DND-41 (cell line): ENCODE measurements around the gene TGM6.

Experiments used
- ATAC-seq: fragments of 200-7000 bp; cut with Tn5 transposase; 3 replicates; pipeline ENCODE4 v1.9.1; 2021; ENCODE audit warnings: low read depth; ENCODE audit not compliant: insufficient read depth
- DNase-seq: peaks from one replicate; pipeline ENCODE4 v3.0.0-alpha.2; 2020
- H2AFZ ChIP-seq: 2 replicates; pipeline ENCODE4 v1.6.0; 2012; ENCODE audit warnings: low read depth, low read length
- H3K27ac ChIP-seq: 2 replicates; pipeline ENCODE4 v1.5.1; 2012; ENCODE audit warnings: low read length, inconsistent platforms
- H3K27me3 ChIP-seq: fragments of 200-600 bp; sonication (generic); 2 replicates; pipeline ENCODE4 v1.6.0; 2012; ENCODE audit warnings: low read length, mild to moderate bottlenecking, inconsistent platforms; ENCODE audit not compliant: insufficient read depth, poor library complexity
- H3K36me3 ChIP-seq: 2 replicates; pipeline ENCODE4 v1.5.1; 2012; ENCODE audit warnings: low read length, inconsistent platforms; ENCODE audit not compliant: insufficient read depth
- H3K4me1 ChIP-seq: 2 replicates; pipeline ENCODE4 v1.5.1; 2012; ENCODE audit warnings: mild to moderate bottlenecking, low read length; ENCODE audit not compliant: insufficient read depth
- H3K4me2 ChIP-seq: 2 replicates; pipeline ENCODE4 v1.6.0; 2012; ENCODE audit warnings: mild to moderate bottlenecking, moderate library complexity, low read length, inconsistent platforms; ENCODE audit not compliant: insufficient read depth
- H3K4me3 ChIP-seq, 2 experiments: fragments of 200-600 bp in 1 of 2; shearing (Covaris generic) in 1 of 2; 2 replicates each; pipeline ENCODE4 v1.5.1; 2012 to 2016; ENCODE audit warnings: inconsistent platforms in 2 of 2, low read length in 2 of 2, mild to moderate bottlenecking in 2 of 2, low read depth in 1 of 2, moderate library complexity in 1 of 2
- H3K79me2 ChIP-seq: 2 replicates; pipeline ENCODE4 v1.6.0; 2012; ENCODE audit warnings: low read length, inconsistent platforms; ENCODE audit not compliant: insufficient read depth
- H3K9ac ChIP-seq: 2 replicates; pipeline ENCODE4 v1.6.0; 2012; ENCODE audit warnings: low read depth, mild to moderate bottlenecking, inconsistent platforms, low read length, moderate library complexity
- H3K9me3 ChIP-seq: 2 replicates; pipeline ENCODE4 v1.5.1; 2012; ENCODE audit warnings: low read length, moderate library complexity, mild to moderate bottlenecking, inconsistent platforms; ENCODE audit not compliant: insufficient read depth, severe bottlenecking
- H4K20me1 ChIP-seq: 2 replicates; pipeline ENCODE4 v1.6.0; 2012; ENCODE audit warnings: low read length; ENCODE audit not compliant: insufficient read depth
- CTCF ChIP-seq: IDR thresholded peaks from 2 replicates; pipeline ENCODE4 v1.5.1; 2012; ENCODE audit warnings: borderline replicate concordance, low read length, moderate library complexity, mild to moderate bottlenecking; ENCODE audit not compliant: poor library complexity, severe bottlenecking; ENCODE audit errors: extremely low read depth
- EZH2 ChIP-seq: IDR thresholded peaks from 3 replicates; pipeline ENCODE4 v1.6.1; 2012; ENCODE audit warnings: borderline replicate concordance, low read depth, mild to moderate bottlenecking, moderate library complexity, low read length, inconsistent platforms; ENCODE audit not compliant: severe bottlenecking

TGM6 gene

GRCh38 chr20:2387180-2387577, 6.5 kb downstream of the TGM6 start:
- H3K27ac ChIP-seq, result no peak overlapping the region
- H2AFZ ChIP-seq, result no peak overlapping the region
- H3K9me3 ChIP-seq, result peaks cover 5% of the 10 kb centered on the region
- peaks cover 14% of the 10 kb centered on the region; the same call in 1 of the 2 replicates for H4K20me1 ChIP-seq
- no peak overlapping the region for H3K4me3 ChIP-seq
- no peak overlapping the region for H3K9ac ChIP-seq
- peaks cover 16% of the 10 kb centered on the region for H3K27me3 ChIP-seq
- peak; percentile 81 for TF ChIP-seq CTCF
- TF ChIP-seq EZH2, result no peak
- ATAC-seq (peak; percentile 88), DNase-seq (peak; percentile 76)
- no peak overlapping the region for H3K4me2 ChIP-seq
- H3K4me1 ChIP-seq, result no peaks in the 10 kb centered on the region
- no peaks in the 10 kb centered on the region for H3K79me2 ChIP-seq
- no peaks in the 10 kb centered on the region for H3K36me3 ChIP-seq

- H3K27me3 ChIP-seq, result peaks cover 19% of the 10 kb centered on the region
- no peaks in the 10 kb centered on the region for H3K4me1 ChIP-seq
- peaks cover 5% of the 10 kb centered on the region for H3K9me3 ChIP-seq
- H3K4me2 ChIP-seq, result no peak overlapping the region
- DNase-seq (no peak), ATAC-seq (peak; percentile 35; the same call in 1 of the 3 replicates)
- peaks cover 14% of the 10 kb centered on the region; the same call in 1 of the 2 replicates for H4K20me1 ChIP-seq
- no peaks in the 10 kb centered on the region for H3K36me3 ChIP-seq
- H3K79me2 ChIP-seq, result no peaks in the 10 kb centered on the region
- H3K4me3 ChIP-seq, result no peak overlapping the region
- no peak overlapping the region for H3K27ac ChIP-seq
- H2AFZ ChIP-seq, result no peak overlapping the region
- H3K9ac ChIP-seq, result no peak overlapping the region
- TF ChIP-seq CTCF (no peak), EZH2 (no peak)
These were observed 6.9 kb downstream of the TGM6 start for GRCh38 chr20:2387580-2387979.

- Histone ChIP-seq H3K79me2 (no peaks in the 10 kb centered on the region), H3K9me3 (peaks cover 5% of the 10 kb centered on the region), H3K4me3 (no peak overlapping the region), H3K9ac (no peak overlapping the region), H4K20me1 (0 out of 2 replicates have a peak, but pooled peaks cover 5% of the 10 kb centered on the region), H3K36me3 (no peaks in the 10 kb centered on the region), H3K27me3 (peaks cover 10% of the 10 kb centered on the region), H3K4me2 (no peak overlapping the region), H3K4me1 (no peaks in the 10 kb centered on the region), H2AFZ (no peak overlapping the region), H3K27ac (no peak overlapping the region)
- DNase-seq (no peak), ATAC-seq (no peak)
- TF ChIP-seq CTCF (no peak), EZH2 (no peak)
These were observed 10.4 kb downstream of the TGM6 start for GRCh38 chr20:2390951-2391675.
